Fibroblast of skin of back (primary cell): Measurements from ENCODE around the gene TNNI2.

ENCODE experiments used
- DNase-seq: peaks from one replicate; pipeline ENCODE4 v3.0.0-alpha.2; 2013

Gene TNNI2

DNA sequence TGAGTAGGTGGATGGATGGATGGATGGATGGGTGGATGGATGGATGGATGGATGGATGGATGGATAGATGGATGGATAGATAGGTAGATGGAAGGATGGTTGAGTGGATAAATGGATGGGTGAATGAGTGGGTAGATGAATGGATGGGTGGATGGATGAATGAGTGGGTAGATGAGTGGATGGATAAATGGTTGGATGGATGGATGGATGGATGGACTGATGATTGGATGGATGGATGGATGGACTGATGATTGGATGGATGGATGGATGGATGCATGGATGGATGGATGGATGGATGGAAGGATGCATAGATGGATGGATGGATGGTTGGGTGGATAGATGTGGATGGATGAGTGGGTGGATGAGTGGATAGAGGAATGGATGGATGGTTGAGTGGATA lies 17.2 kb upstream of the TNNI2 start:
- DNase-seq, result no peak

- DNase-seq, result no peak
Observed at GRCh38 chr11:1822648-1823375, 16.0 kb upstream of the TNNI2 start.

- DNase-seq, result no peak
Observed at GRCh38 chr11:1823376-1824220, 15.2 kb upstream of the TNNI2 start.

GRCh38 chr11:1824221-1825038 lies 14.4 kb upstream of the TNNI2 start:
- no peak for DNase-seq

- peak; percentile 12 for DNase-seq
Observed at GRCh38 chr11:1825039-1825740, 13.6 kb upstream of the TNNI2 start.

DNA sequence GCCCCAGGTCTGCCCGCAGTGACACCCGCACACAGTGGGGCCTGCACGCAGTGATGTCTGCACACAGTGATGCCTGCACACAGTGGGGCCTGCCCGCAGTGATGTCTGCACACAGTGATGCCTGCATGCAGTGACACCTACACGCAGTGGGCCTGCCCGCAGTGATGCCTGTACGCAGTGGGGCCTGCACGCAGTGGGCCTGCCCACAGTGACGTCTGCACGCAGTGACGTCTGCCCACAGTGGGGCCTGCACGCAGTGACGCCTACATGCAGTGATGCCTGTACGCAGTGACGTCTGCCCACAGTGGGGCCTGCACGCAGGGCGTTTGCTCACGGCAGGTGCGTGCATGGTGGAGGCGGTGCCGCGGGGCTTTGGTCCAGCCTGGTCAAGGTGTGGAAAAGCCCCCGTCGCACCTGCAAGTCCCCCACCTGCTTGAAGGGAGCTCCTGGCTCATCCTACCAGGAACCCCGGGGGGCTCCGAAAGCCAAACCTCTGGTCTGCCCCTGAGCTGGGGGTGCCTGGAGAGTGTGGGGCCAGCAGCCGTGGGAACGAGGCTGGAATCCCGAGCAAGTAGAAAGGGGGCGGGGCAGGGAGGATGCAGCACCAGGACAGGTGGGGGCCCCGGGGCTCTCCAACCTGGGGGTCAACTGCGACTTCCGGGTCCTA lies 12.9 kb upstream of the TNNI2 start:
- no peak for DNase-seq

DNA sequence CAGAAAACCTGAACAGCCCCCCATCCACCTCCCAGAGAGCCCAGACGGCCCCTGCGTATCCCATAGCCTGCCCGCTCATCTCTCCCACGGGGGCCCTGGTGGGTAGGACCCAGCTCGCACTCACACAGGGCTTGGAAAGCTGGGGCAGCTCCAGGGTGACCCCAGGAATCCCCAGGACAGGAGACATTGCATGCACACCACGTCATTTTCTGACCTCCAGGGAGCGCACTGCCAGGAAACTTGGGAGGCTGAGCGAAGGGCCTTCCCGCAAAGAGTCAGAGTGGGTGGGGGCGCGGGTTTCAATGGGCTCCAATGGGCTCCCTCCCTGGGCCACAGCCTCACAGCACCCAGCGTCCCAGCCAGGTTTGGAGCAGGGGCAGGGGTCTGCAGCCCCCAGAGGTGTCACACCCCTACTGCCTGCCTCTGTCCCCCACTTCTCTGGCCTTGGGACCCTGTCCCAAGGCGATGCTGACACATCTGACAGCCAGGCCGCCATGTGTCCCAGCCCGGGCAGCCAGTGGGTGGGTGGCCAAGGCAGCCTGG lies 12.2 kb upstream of the TNNI2 start:
- peak; percentile 80 for DNase-seq

DNA sequence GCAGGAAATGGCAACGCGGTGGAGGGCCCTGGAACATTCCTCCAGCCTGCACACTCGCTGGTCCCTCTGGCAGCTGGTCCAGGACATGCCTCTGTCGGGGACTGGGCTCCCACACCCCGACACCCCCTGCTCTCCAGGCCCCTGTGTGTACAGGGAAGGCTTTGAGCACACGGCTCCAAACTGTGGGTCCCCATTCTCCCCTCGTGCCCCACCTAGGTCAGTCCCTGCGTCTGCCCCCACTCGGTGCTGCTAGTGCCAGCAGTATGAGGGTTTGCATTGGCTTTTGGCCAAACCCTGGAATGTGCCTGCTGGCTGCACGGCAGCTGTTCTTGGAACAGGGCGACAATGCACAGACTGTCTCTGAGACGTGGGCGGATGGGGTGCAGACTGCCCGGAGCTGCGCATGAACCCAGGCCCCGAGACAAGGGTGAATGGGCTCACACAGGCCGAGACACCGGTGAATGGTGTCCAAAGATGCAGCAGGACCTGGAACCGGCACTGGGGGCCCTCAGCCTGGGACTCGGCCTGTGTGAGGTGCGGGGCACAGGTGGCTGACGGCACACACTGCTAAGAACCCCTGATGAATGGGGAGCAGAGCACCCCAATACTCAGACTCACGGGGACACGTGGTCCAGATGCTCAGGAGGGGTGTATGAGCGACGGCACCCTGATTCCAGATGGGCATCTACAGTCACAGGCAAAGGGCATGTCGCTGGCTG lies 11.5 kb upstream of the TNNI2 start:
- DNase-seq, result peak; percentile 92

- DNase-seq, result no peak
Observed at GRCh38 chr11:1827931-1828330, 10.8 kb upstream of the TNNI2 start.

GRCh38 chr11:1828542-1828941 lies 10.2 kb upstream of the TNNI2 start:
- DNase-seq, result no peak

GRCh38 chr11:1829039-1829820 lies 9.6 kb upstream of the TNNI2 start:
- peak; percentile 83 for DNase-seq

DNA sequence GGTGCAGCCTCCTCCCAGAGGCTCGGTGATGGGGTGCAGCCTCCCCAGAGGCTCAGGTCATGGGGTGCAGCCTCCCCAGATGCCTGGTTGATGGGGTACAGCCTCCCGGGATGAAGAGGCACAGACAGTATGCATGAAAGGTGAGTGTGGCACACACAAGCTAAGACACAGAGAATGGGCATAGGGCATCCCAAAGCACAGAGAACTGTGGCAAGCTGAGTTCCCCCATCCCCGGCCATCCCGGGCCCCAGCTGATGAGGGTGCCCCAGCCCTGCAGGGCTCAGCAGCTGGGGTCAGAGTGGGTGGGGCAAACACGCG lies 8.8 kb upstream of the TNNI2 start:
- no peak for DNase-seq

GRCh38 chr11:1830322-1831223 lies 8.2 kb upstream of the TNNI2 start:
- peak; percentile 18 for DNase-seq

GRCh38 chr11:1831338-1832210 lies 7.2 kb upstream of the TNNI2 start:
- no peak for DNase-seq

DNA sequence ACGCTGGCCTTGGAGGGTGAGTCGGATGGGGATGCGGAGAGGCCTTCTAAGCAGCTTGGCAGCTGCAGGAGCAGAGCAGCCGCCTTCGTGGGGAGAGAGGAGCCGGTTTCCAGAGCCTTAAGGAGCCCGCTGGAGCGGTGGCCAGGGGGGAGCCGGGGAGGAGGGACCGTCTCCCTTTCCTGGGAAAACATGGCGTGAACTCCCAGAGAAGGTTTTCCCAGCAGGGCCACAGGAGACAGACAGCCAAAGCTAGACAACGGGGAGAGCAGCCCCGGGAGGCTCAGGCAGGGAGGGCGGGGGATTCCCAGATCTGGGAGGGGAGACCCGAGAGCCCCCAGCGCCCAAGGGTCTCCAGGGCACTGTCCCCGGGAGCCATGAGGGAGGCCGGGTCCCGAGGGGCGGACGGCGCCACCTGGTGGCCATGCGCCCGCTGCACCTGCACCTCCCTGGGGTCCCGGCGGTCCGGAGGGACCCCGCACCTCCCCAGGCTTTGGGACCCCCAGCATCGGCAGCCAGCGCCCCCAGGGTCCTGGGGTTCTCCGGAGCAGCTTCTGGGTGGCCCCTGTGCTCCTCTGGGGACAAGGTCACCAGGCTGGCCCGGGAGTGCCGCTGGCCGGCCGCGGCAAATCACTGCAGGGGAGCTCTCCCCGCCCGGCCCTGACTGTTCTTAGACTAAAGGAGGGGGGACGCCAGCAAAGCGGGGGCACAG lies 6.4 kb upstream of the TNNI2 start:
- DNase-seq, result peak; percentile 8

DNA sequence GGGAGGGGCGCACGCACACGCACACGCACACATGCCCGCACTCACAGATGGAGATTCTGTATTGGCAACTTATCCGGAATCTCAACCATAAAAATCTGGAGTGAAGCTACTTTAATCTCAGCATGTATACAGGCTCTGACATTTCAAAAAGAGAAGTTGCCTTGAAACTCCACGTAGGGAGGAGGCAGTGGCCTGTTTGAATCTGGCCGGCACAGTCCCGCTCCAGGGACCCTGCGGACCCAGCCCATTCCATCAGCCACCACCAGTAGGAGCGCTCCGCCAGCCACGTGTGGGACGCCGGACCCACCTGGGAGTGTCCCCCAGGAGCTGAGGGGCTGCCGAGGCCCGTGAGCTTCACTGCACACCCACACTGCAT lies 5.9 kb upstream of the TNNI2 start:
- no peak for DNase-seq

DNA sequence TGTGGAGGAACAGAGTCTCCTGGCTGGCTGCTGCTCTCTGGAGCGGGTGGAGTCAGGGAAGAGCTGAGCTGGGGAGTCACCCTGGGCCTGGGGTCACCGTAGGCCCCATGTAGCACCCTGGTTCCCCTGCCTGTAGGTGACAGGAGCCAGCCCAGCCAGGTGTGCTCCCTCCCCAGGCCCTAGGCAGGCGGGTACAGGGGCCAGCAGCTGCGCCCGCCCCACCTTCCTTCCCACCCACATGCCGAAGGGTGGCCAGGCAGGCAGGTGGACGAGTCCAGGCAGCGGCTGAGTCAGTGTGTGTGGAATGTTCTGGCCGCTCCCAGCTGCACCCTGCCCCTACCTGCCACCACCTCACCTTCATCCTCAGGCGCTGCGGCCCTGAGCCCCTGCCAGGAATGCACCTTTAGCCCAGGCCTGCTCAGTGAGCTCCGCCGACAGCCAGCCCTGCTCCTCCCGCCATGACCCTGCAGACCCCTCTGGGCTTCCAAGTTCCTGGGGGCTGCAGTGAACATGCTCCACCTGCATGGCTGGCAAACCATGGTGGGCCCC lies 4.6 kb upstream of the TNNI2 start:
- DNase-seq, result no peak
